Loucy (cell line): ENCODE measurements around the gene SLIT1.

Experiments
- CTCF ChIP-seq: fragments of 200-600 bp; sonication (generic); conservative IDR thresholded peaks from 2 replicates; pipeline ENCODE4 v1.5.1; 2014; ENCODE audit warnings: mild to moderate bottlenecking, antibody characterized with exemption, low read length
- EZH2phosphoT487 ChIP-seq: fragments of 200-600 bp; IDR thresholded peaks from 2 replicates; pipeline ENCODE4 v1.6.1; 2018; ENCODE audit warnings: antibody characterized with exemption, mild to moderate bottlenecking, moderate library complexity, borderline replicate concordance

DNA sequence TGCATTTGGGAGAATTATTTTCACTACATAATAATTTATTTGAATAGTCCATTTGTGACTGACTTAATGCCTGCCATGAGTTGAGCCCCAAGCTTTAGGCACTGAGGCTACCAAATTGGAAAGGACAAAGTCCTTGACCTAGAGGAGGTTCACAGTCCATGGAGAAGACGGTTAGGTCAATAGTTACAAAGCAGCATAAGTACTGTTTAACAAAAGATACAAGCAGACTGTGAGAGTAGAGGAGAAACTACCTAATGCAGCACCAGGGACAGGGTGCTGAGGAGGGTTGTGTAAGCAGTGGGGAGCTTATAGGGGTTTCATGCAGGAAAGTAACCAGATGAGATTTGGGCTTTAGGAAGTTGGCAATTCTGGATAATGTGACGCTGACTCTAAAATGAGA is 214.4 kb downstream of the SLIT1 start:
- no peak for TF ChIP-seq CTCF
- no peak for TF ChIP-seq EZH2phosphoT487
